NK-92 (cell line): Measurements from ENCODE around the gene EDC4.
A peak's percentile ranks its signal among the peaks of the same experiment; 100 is the strongest.
"Not testable (repeated sequence)": the region's sequence is repeated elsewhere in the genome, so short reads cannot be mapped to it uniquely, and the experiment has no call there.

Experiments
- DNase-seq: peaks from one replicate; lab custom pipeline; 2025; ENCODE audit not compliant: unreplicated experiment; lab: John Stamatoyannopoulos, UW

Gene EDC4

DNA sequence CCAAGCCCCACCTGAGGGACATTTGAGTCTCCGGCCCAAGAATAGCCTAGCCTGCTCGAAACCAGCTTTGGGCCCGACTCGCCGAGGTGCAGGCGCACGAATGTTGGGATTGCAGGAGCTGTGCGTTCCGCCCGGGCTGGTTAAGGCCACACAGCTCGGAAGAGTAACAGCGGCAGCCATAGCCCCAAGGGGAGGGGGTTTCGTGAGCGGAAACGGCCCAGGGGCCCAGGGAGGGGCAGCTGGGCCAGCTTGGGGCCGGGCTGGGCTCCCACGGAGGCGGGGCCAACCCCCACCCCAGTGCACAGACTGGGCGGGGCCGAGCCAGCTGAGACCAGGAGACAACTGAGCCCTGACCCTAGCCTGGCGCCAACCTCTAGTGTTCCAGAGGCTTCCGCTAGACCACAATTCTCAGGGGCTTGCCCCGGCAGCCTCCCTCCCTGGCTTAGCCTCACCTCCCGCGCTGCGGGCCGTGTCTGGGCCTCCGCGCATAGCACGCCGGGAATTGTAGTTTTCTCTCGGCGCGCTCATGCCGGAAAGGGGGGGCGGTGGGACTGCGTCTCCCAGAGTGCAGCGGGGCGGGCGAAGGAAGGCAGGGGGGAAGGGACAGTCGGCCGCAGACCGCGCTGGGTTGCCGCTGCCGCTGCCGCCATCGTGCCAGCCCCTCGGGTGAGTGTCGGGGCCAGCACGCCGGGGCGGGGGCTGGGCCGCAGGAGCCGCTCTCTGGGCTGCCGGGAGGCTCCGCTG, 26.4 kb upstream of the EDC4 start, which contains the start of gene NUTF2:
TSS of gene NUTF2 (plus strand) at position 614 of the 744 bp plus-strand sequence. CDS start 18,198 bp downstream, outside the sequence.
- peak; percentile 66 for DNase-seq

DNA sequence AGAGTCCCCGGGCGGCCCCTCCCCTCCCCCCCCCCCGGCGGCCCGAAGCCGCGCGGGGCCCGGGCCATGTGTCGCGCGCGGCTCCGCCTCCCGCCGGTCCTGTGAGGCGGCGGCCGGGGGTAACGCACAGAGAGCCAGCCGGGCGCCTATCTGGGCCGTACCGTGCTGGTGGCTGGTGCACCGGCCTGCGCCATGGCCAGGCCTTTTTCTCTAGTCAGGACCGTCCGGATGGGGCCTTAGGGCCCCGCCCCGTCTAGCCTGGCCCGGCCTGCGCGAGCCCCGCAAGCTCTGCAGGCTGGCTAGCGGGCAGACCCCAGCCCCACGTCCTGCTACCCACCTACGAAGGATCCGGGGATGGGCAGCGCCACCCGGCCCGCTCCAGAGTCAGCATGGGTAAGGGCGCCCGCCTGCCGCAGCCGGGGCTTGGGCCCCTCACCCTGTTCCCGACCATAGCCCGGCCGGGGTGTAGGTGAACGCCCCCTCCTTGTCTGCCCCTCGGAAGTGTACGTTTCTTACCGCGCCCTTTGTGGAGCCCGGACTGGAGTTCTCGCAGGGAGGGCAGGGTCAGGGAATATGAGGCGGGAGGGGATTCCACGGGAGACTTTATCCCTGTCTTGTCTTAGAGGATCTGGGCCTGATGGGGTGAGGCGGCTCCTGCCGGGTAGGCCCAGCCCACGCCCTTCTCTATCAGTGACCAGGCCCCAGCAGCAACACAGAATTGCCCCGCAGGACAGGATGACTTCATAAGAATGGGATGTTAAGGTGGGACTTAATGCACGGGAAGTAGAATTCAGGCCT, 25.6 kb upstream of the EDC4 start, which contains the start of gene CENPT:
TSS of gene CENPT (minus strand) at position 630 of the 798 bp plus-strand sequence. CDS start 13,834 bp downstream, outside the sequence.
- no peak for DNase-seq

DNA sequence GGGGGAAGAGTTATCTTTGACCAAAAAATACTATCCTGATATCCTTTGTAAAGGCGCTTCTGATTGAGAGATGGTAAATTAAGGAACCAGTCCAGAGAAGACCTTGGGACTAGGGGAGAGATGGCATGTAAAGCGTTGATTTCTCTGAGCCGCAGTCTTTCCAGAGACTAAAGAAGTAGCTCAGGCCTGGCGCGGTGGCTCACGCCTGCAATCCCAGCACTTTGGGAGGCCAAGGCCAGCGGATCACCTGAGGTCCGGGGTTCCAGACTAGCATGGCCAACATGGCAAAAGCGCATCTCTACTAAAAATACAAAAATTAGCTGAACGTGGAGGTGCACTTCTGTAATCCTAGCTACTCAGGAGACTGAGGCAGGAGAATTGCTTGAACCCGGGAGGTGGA, 24.7 kb upstream of the EDC4 start:
- DNase-seq: no peak

DNA sequence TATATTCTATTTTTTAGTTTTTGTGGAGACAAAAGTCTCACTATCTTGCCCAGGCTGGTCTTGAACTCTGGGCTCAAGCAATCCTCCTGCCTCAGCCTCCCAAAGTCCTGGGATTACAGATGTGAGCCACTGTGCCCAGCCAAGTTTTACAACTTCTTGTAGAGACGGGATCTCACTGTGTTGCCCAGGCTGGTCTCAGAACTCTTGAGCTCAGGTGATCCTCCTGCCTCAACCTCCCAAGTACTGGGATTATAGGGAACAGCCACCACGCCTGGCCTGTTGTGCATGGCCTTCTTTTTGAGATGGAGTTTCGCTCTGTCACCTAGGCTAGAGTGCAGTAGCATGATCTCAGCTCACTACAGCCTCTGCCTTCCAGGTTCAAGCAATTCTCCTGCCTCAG, 19.2 kb upstream of the EDC4 start:
- DNase-seq: no peak

DNA sequence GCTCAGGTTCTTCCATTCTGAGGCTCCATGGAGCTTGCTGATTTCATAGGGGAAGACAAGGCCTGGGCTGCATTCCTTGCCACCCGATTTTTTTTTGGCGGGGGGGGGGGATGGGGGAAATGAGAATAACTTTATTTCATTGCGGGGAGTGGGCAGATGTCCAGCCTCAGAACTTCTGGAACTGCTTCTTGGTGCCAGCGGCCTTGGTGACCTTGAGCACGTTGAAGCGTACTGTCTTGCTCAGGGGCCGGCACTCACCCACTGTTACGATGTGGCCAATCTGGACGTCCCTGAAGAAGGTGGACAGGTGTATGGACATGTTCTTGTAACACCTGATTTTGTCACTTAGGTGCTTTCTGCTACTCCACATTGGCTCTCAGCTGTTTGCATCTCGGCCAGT, 17.1 kb upstream of the EDC4 start:
- DNase-seq: no peak

DNA sequence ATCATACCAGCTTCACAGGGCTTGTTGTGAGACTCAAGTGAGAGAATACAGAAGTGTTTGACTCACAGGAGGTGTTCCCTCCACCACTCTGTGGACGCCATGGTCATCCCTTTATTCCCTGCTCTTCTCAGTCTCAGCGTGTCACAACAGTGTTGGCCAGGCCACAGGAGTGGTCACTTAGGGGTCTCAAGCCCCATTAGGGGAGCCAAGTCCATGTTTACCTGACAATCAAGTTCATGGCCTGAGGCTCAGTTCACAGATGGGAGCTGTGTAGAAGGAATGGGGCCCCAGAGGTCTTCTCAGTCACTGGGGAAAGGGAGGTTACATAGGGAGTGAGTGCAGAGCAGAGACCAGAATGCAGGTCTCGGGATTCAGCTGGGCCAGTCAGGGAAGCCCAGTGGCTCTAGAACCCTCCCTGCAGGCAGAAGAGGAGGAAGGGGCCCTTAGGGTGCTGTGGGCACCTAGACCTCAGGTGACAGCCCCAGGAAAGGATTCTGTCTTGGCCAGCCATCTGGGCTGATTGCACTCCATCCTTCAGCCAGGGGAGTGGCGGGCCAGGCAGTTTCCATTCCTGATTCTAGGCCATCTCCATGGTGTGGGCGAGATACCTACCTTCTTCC, 15.8 kb upstream of the EDC4 start:
- DNase-seq: no peak

DNA sequence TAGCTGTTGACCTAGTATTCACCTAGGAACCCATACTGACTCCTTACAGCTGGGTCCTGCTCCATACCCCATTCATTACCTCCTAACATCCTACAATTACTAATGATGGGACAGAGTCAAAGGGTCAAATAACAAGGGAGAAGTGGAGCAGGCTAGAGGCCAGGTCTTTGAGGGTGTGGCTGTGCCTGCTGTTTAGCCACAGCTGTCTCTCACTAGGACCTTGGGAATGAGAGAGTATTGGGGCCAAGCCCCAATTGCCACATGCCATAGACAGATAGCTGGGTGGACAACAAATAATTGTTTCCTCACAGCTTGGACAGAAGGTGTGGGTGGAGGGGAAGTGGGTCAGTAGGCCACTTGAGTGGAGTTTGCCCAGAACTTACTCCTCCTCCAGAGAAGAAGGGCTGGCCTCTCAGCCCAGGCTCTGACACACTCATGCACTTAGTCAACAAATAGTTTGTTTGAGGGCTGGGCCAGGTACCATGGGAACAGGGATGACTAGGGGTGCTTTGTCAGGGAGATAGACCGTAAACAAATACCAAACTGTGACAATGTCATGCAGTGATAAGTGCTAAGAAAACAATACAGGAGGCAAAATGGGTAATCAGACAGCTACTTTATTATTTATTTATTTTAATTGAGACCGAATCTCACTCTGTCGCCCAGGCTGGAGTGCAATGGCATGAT, 15.2 kb upstream of the EDC4 start:
- no peak for DNase-seq

DNA sequence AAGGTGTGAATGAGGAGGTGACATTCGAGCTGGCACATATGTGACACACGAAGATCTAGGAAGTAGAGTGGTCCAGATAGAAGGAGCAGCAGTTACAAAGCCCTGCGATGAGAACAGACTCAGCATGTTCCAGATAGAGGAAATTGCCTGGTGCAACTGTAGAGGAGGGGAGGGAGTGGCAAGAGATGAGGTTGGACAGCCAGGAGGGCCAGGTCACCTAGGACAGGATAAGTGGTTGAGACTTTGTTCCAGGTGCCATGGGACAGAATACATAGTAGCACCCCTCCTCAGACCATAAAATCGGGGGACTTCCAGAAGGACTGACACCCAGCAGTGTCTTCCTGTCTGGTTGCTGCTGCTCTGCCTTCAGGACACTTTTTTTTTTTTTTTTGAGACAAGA, 14.4 kb upstream of the EDC4 start:
- no peak for DNase-seq

DNA sequence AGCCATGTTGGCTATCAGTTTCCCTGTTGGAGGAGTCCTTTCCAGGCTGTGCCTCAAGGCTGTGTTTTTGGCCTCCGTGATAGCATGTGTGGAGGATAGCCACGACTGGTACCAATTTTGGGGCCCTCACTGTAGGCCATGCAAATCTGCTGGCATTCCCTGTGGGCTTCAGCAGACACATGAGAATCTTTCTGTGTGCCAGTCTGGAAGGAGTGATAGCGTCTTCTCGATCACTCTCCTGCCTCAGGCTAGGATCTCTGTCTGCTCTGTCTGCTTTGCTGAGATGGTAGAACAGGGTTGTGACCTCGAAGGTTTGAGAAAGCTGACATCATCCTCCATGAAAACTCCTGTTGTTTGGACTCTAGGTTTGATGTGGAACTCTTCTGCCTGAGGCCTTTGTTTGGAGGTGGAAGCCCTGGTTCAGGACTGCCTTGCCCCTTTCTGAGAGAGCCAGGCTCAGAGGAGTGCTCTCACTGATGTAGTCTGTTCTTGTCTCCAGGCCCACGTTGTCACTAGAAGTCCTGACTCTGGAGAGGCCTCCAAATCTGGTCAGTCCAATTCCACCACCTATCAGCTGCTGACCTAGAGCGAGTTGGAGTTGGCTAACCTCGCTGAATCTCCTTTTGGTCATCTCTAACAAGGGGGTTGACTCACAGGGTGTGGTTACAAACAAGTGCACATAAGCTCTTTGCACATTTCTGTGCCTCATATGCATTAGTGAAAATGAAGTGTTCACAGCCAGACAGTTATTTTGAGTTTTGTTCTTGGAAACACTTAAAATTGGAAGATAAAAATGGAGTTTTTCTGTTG, 12.1 kb upstream of the EDC4 start:
- no peak for DNase-seq

DNA sequence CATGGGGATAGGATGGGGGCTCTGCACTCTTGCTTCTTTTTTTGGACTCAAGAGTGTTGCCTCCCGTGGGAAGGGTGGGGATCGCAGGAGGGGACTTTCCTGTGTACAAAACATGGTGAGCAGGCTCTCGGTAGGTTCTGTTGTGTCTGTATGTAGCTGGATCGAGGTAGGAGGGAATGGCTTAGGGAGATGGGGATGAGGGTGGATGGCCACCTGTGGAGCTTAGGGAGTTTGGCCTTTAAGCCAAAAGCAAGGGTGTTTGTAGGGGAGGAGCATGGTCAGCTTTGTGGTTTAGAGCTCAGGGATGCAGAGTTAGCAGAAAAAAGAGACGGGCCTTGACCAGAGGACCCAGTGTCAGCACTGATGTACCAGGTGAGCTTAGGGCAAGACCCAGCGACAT, 11.0 kb upstream of the EDC4 start:
- DNase-seq: no peak

DNA sequence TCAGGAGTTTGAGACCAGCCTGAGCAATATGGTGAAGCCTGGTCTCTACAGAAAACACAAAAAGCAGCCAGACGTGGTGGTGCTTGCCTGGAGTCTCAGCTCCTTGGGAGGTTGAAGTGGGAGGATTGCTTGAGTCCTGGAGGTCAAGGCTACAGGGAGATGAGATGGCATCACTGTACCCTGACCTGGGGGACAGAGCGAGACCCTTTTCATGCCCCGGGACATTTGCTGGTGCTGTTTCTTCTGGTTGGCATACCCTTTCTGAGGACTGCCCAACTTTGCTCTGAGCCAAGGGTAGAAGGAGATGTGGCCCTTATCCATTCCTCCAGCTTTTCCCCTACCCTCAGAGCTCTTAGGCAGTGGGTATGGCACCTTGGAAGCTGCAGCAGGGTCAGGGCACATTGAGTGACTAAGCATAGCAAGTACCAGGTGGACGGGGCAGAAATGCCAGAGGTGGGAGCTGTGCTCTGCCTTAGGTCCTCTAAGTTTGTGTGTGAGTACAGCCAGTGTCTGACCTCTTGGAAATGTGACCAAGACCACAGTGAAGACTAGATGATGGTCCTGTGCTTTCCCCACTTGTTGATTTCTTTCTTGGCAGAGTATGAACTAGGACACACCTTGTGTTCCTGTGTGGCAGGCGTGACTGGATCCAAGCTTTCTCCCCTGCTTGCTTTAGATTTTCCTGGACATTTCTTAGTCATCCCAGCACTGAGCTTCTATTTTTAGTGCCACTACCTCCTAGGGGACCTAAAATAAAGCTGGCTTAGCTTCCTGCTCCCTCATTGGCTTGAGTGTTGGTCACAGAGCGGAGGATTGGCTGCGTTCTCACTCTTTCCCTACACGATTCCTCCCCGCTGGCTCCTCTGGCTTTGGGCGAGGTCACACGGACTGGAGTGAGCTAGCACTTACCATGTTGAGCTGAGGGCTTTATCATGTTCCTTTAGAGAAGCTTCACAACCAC, 9.9 kb upstream of the EDC4 start:
- no peak for DNase-seq

DNA sequence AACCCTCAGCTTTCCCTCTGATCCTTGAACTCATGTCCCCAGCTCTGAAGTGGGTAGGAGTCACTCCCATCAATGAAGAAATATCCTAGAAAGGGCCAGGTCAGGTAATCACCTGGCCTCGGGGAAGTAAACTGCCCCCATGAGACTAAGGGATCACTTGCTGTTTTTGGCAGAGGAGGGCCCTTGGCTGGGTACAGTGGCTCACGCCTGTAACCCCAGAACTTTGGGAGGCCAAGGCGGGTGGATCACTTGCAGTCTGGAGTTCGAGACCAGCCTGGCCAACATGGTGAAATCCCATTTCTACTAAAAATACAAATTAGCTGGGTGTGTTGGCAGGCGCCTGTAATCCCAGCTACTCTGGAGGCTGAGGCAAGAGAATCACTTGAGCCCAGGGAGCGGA, 8.8 kb upstream of the EDC4 start:
- DNase-seq: not testable (repeated sequence)

DNA sequence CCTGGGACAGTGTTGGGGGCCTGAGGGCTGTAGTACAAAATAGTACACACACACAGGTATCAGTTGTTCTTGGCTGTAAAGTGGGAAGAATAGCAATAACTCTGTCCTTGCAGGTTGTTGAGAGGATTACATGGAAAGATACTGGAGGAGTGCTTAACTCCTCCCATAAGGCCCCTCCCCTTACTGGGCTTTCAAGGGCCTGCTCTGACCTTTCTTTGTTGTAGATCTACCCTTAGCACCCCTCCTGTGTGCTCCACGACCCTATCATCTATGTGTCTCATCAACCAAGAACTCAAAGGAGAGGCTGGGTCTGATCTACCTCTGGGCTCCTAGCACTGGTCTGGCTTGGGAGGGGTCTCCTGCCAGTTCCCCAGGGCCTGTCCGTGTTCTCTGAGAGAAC, 8.3 kb upstream of the EDC4 start:
- DNase-seq: no peak

DNA sequence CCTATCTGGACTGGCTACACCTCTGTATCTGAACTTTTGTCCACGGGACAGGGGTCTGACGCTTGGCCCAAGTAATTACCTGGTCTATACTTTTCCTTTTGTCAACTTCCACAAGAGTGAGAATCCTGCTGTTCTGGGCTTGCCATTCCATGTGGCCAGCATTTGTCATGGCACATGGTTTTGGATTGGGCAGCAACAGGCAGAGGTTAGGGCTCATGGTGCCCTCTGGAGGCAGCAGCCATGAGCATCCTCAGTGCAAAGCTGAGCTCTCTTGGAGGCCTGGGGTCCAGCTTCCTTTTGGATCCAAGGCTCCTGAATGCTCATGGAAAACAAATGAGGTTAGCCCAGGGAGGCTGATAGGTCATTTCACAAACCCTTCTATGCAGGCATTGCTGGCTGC, 7.5 kb upstream of the EDC4 start:
- DNase-seq: no peak

DNA sequence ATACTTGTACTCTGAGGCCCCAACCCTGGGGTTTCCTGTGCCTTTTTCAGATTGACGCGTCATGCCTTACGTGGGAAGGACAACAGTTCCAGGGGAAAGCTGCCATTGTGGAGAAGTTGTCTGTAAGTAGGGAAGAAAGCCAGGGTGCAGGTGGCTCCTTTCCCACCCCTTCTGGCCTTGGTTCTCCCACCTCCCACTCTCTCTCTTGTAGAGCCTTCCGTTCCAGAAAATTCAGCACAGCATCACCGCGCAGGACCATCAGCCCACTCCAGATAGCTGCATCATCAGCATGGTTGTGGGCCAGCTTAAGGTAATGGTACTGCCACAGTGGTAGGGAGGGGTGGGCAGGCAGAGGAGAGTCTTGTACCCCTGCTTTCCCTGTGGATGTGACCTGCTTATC, 4.6 kb upstream of the EDC4 start:
- DNase-seq: no peak

DNA sequence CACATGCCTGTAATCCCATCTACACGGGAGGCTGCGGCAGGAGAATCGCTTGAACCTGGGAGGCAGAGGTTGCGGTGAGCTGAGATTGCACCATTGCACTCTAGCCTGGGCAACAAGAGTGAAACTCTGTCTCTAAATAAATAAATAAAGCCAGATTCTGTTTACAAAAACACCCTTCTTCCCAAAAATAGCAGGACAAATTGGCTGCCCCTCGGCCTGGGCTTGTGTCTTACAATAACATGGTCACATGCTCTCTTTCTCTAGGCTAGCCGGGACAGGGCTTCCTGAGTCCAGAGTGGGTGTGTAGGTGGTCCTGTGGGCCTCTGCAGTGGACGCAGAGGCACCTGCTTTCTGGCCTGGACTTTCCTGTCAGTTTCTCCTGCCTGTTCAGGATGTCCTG, 3.2 kb upstream of the EDC4 start:
- no peak for DNase-seq

DNA sequence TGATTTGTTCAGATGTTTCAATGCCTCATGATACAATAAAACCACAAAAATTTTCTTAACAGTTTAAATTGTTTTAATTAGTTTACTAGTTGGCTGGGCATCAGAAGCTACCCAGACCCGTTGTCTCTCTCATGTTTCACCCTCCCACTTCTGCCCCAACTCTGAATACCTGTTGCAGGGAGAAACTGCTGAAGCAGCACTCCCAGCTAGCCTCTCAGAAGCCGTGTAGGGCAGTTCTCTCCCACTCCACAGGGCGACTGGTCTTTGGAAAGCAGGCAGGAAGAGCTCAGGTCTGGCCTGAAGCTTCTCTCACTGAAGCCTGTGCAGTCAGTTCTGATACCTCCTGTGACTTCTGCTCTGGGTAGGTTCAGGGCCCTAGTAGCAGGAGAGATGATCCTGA, 1.6 kb upstream of the EDC4 start:
- DNase-seq: no peak

DNA sequence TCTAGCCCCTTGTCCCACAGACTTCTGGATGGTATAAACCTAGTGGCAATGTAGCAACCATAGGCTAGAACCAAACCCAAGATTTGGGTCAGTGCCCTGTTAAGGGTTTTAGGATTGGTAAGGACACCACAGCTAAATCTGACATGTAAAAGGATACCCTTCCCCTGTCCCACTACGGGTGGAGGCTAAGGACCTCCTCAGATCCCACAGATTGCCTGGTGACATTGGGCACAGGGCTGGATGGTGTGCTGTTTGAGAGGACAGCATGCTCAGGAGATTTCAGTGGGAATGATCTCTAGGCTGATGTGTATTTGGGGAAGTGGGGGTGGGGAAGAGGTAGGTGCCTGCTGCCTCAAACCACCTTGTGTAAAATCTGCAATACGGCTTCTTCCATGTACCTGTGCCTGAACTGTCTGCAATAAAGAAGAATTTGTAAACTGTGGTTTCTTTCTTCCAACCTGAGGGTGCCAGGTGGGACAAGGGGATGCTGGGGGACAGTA, 671 bp upstream of the EDC4 start:
- no peak for DNase-seq
